AML-193 (cell line): Measurements from ENCODE around the gene SLC26A8.
"Not testable (repeated sequence)": the region's sequence is repeated elsewhere in the genome, so short reads cannot be mapped to it uniquely, and the experiment has no call there.

Experiments
- DNase-seq, 2 experiments: peaks; one replicate each; lab custom pipeline; 2025; lab: John Stamatoyannopoulos, UW

The SLC26A8 gene

GRCh38 chr6:35941170-35941569 lies 83.3 kb downstream of the SLC26A8 start:
- DNase-seq: not testable (repeated sequence)

DNA sequence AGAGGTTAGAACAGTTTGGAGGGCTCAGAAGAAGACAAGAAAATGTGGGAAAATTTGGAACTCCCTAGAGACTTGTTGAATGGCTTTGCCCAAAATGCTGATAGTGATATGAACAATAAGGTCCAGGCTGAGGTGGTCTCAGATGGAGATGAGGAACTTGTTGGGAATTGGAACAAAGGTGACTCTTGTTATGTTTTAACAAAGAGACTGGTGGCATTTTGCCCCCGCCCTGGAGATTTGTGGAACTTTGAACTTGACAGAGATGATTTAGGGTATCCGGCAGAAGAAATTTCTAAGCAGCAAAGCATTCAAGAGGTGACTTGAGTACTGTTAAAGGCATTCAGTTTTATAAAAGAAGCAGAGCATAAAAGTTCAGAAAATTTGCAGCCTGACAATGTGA lies 84.4 kb downstream of the SLC26A8 start:
- not testable (repeated sequence) for DNase-seq

GRCh38 chr6:35939259-35939658 lies 85.2 kb downstream of the SLC26A8 start:
- not testable (repeated sequence) for DNase-seq

GRCh38 chr6:35936681-35937359 lies 87.6 kb downstream of the SLC26A8 start:
- no peak for DNase-seq

GRCh38 chr6:35935469-35935868 lies 89.0 kb downstream of the SLC26A8 start:
- no peak for DNase-seq

- DNase-seq: no peak
Observed at GRCh38 chr6:35933844-35934243, 90.6 kb downstream of the SLC26A8 start.

- DNase-seq: not testable (repeated sequence)
Observed at GRCh38 chr6:35931873-35932272, 92.6 kb downstream of the SLC26A8 start.

GRCh38 chr6:35931120-35931561 lies 93.3 kb downstream of the SLC26A8 start:
- DNase-seq: no peak

DNA sequence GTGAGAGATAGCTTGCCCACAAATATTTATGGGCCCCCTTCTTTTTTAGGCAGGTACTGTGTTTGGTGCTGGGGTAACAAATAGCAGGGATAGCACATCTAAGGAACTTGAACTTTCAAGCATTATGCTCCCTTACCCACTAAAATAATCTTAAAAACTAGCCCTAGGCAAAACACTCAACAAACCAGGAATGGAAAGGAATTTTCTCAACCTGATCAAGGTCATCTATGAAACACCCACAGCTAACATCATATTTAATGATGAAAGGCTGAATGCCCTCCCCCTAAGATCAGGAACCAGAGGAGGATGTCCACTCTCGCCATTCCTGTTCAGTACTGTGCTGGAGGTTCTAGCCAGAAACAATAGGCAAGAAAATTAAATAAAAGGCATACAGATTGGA lies 94.8 kb downstream of the SLC26A8 start:
- no peak for DNase-seq

DNA sequence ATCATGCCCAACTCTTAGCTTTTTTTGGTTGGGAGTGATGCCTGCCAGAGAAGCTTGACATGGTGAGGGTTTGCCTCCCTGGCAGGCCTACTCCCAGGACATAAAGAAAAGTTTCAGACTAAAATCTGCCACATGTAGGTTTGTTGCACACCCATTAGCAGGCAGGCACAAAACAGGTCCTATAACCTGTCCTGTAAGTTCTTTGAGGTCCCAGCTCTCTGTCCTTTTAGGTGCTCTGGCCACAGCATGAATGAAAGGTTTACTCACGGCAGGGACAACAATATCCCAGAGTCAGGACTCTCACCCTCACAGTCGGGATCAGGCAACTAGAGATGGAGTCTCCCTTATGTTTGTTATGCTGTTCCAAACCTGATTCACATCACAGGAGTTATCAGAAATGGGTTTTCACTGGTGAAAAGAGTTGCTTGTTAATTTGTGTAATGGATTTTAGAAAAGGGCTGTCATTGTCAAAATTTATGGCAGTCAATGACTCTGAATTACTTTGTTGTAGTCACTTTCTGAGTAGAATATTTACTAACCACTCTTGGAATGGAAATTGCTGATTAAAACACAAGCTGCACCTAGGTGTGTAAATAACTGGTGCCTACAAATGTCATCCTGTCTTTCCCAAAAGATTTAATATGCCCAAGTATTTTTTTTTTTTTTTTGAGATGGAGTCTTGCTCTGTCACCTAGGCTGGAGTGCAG lies 97.8 kb downstream of the SLC26A8 start:
- no peak for DNase-seq

GRCh38 chr6:35925961-35926360 lies 98.5 kb downstream of the SLC26A8 start:
- no peak for DNase-seq

DNA sequence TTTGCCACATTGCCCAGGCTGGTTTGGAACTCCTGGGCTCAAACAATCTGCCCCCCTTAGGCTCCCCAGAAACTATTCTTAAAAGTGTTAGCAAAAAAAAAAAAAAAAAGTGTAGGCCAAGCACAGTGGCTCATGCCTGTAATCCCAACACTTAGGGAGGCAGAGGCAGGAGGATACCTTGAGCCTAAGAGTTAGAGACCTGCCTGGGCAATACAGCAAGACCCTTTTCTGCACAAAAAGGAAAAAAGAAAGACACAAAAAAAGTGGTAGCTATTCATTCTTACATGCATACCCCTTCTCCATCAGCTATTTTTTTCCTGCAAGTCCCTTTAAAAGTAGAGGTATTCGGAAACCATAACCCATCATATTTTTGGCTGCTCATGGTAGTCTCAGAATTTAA lies 100.3 kb downstream of the SLC26A8 start:
- DNase-seq: no peak

GRCh38 chr6:35922139-35922554 lies 102.3 kb downstream of the SLC26A8 start:
- no peak for DNase-seq

DNA sequence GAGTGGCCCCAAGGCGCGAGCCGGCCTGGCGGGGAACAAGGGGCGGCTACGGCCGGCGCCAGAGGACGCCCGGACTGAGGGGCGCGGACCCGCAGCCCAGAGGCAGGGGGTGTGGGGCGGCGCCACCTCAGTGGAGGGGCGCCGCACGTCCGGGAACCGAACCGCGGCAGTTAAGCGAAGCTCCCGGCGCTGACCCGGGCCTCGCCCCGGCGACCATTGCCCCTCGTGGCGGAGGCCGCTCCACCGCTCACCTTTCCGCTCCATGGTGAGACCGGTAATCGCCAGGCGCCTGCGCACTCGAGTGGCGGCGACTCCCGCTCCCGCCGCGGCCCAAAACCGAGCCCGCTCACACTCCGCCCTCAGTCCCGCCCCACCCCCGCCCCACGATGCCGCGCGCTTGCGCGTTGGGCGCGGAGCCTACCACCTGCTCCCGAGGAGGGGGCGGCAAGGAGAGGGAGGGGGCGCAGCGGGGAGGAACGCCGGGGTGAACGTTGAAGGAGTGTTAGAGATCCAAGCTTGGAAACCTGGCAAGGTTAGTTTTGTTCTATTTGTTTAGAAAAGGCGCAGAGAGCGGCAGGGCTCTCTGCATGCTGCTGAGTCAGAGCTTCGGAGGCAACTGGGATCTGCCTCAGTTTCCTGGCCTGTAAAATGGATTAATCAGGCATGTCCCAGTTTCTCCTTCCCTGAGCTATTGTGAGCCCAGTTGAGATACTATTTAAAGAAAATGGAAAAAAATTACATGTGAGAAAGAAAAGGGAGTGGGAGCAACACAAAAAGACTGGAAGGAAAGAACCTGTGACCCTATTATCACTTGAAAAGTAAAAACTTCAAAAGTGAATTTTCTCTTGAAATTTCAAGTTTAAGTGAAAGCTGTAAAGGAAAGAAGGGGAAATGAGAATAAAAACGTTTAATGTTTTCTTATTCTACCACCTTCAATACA lies 103.4 kb downstream of the SLC26A8 start, which contains the start of gene SRPK1:
SRPK1 (minus strand) TSS at position 306 of the 940 bp plus-strand sequence; CDS start at position 264, 42 bp downstream.
- peak; percentile 78 to 85 for DNase-seq

- DNase-seq: peak; percentile 27 to 43
Observed at GRCh38 chr6:35919827-35920751, 104.4 kb downstream of the SLC26A8 start.

DNA sequence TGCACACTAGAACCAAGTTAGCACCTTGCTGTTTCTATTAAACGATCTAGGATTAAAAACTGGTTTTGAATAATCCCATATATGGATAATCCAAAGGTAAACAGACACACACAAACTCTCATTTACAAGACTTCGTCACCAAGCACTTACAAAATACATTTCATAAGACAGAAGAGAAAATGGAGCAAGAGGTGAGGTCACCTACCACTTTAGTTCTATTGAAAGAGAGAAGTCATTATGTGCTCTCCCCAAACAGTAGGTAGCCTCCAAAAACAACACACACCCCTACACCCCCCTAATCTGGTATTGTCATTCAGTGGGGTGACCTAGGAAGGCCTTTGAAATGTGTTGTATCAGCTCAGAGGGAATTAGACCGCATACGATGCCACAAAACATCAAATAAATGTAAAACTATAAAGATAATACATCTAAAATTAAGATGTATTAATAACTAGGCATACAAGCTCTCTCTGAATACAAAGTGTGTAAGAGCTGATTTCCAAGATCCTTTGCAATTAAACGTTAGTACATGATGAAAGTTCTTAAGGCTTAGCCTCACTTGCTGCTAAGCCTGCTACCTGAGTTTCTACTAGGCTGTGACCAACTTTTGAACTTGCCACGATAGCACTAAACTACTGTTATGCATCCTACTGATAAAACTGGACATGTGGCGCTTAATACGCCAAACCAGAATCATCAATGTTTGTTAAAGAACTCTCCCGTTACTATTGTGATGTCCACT lies 105.2 kb downstream of the SLC26A8 start:
- DNase-seq: peak; percentile 83 to 86

GRCh38 chr6:35916893-35917292 lies 107.5 kb downstream of the SLC26A8 start:
- DNase-seq: not testable (repeated sequence)

DNA sequence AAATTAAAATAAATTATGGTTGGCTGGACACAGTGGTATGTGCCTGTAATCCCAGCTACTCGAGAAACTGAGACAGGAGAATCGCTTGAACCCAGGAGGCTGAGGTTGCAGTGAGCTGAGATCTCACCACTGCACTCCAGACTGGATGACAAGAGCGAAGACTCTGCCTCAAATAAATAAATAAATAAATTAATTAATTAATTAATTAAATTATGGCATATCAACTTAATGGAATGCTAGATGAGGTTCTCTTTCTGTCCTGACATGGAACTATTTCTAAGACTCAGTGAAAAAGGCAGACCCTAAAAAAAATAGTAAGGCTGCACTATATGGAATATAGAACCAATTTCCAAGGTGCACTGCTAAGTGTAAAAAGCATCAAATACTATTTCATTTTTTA lies 108.4 kb downstream of the SLC26A8 start:
- no peak for DNase-seq

DNA sequence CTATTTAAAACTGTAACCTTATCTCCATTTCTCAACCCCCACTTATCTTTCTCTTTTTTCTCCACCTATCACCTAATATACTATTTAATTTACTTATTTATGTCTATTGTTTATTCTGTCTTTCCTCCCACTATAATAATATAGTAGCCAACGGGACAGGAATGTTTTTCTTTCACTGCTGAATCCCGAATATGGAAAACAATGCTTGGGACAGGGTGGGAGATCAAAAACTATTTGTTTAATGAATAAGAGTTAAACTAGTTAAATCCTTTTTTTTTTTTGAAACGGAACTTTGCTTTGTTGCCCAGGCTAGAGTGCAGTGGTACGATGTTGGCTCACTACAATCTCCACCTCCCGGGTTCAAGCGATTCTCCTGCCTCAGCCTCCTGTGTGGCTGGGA lies 109.9 kb downstream of the SLC26A8 start:
- no peak for DNase-seq

GRCh38 chr6:35911871-35912653 lies 112.4 kb downstream of the SLC26A8 start:
- no peak for DNase-seq
